ENCODE data around the gene ANKFN1. TPM values are rescaled to one million over a fixed set of nuclear protein-coding genes. Genes with fewer than 3 reads are reported as not detected.

Gene ANKFN1
- total RNA-seq, 1 experiment from 2014 or later = not detected

GRCh38 chr17:56231252-56231651 lies 78.0 kb downstream of the ANKFN1 start:
- Histone ChIP-seq H3K36me3 (ENCODE audit: control insufficient read depth, insufficient read depth, low read length) (no peaks in the 10 kb centered on the region), H3K4me3 (ENCODE audit: low read depth in 2 of 2, low read length in 2 of 2) (no peak overlapping the region), H3K27me3 (ENCODE audit: control insufficient read depth, insufficient read depth, low read length) (no peaks in the 10 kb centered on the region), H3K9me3 (ENCODE audit: control insufficient read depth, insufficient read depth, low read depth, low read length) (no peaks in the 10 kb centered on the region), H3K4me1 (ENCODE audit: control insufficient read depth, insufficient read depth, low read length) (no peaks in the 10 kb centered on the region), H3K27ac (ENCODE audit: low read length) (no peak overlapping the region)
- in situ Hi-C loops (cut with HindIII; ENCODE audit: low pct_unique_long_range_greater_than_20kb, low sequenced_read_pairs) (no loop called here), intact Hi-C loops (cut with micrococcal nuclease; ENCODE audit: unreplicated experiment) (no loop called here)
- POLR2A ChIA-PET = no interaction called here
- ATAC-seq (no peak), DNase-seq (ENCODE audit: low read depth, low spot score) (no peak)
- CTCF ChIA-PET = no interaction called here
- TF ChIP-seq POLR2AphosphoS5 (IDR thresholded peaks at IDR 0.05; ENCODE audit: low read depth, low read length) = no peak
- TF ChIP-seq, protein P1, sequence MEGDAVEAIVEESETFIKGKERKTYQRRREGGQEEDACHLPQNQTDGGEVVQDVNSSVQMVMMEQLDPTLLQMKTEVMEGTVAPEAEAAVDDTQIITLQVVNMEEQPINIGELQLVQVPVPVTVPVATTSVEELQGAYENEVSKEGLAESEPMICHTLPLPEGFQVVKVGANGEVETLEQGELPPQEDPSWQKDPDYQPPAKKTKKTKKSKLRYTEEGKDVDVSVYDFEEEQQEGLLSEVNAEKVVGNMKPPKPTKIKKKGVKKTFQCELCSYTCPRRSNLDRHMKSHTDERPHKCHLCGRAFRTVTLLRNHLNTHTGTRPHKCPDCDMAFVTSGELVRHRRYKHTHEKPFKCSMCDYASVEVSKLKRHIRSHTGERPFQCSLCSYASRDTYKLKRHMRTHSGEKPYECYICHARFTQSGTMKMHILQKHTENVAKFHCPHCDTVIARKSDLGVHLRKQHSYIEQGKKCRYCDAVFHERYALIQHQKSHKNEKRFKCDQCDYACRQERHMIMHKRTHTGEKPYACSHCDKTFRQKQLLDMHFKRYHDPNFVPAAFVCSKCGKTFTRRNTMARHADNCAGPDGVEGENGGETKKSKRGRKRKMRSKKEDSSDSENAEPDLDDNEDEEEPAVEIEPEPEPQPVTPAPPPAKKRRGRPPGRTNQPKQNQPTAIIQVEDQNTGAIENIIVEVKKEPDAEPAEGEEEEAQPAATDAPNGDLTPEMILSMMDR (IDR thresholded peaks at IDR 0.05) = no peak
- TF ChIP-seq REST (IDR thresholded peaks at IDR 0.05; ENCODE audit: insufficient read depth in 1 of 2, low read depth in 2 of 2, low read length in 1 of 2) = no peak
- no peak for TF ChIP-seq TCF7L2 (IDR thresholded peaks at IDR 0.05; ENCODE audit: low read depth, low read length)
- TF ChIP-seq SIN3A (IDR thresholded peaks at IDR 0.05; ENCODE audit: borderline replicate concordance, insufficient read depth, low read depth, low read length) = no peak
- BruUV-seq (replicated peaks) = no TSS peak

- DNase-seq (ENCODE audit: low read depth, low spot score) (no peak), ATAC-seq (no peak)
- no peaks in the 10 kb centered on the region for H3K9me3 ChIP-seq (ENCODE audit: control insufficient read depth, insufficient read depth, low read depth, low read length)
- TF ChIP-seq, protein P1 (IDR thresholded peaks at IDR 0.05) = no peak; the same call in 1 of the 2 replicates
- TF ChIP-seq POLR2AphosphoS5 (IDR thresholded peaks at IDR 0.05; ENCODE audit: low read depth, low read length) (no peak), SIN3A (IDR thresholded peaks at IDR 0.05; ENCODE audit: borderline replicate concordance, insufficient read depth, low read depth, low read length) (no peak), TCF7L2 (IDR thresholded peaks at IDR 0.05; ENCODE audit: low read depth, low read length) (no peak), REST (IDR thresholded peaks at IDR 0.05; ENCODE audit: insufficient read depth in 1 of 2, low read depth in 2 of 2, low read length in 1 of 2) (no peak)
- H3K27me3 ChIP-seq (ENCODE audit: control insufficient read depth, insufficient read depth, low read length) = no peaks in the 10 kb centered on the region
- in situ Hi-C loops (cut with HindIII; ENCODE audit: low pct_unique_long_range_greater_than_20kb, low sequenced_read_pairs) = no loop called here
- CTCF ChIA-PET = no interaction called here
- POLR2A ChIA-PET = no interaction called here
- H3K4me1 ChIP-seq (ENCODE audit: control insufficient read depth, insufficient read depth, low read length) = no peaks in the 10 kb centered on the region
- H3K36me3 ChIP-seq (ENCODE audit: control insufficient read depth, insufficient read depth, low read length) = no peaks in the 10 kb centered on the region
- intact Hi-C loops (cut with micrococcal nuclease; ENCODE audit: unreplicated experiment) = no loop called here
- H3K4me3 ChIP-seq (ENCODE audit: low read depth in 2 of 2, low read length in 2 of 2) = no peak overlapping the region
- no peak overlapping the region for H3K27ac ChIP-seq (ENCODE audit: low read length)
- no TSS peak for BruUV-seq (replicated peaks)
These were observed 78.4 kb downstream of the ANKFN1 start for GRCh38 chr17:56231693-56232092.
